Caco-2 (cell line): ENCODE measurements around the gene NWD2. TPM values are rescaled to one million over a fixed set of nuclear protein-coding genes. Genes with fewer than 3 reads are reported as not detected.

Experiments
- BruUV-seq: library from RNA; stranded (reverse); fragments of 400-500 nt; replicated peaks from 2 replicates; lab custom pipeline; 2021; lab: Mats Ljungman, UMichigan
- CTCF ChIA-PET: fragments of 300-600 bp; sonication (Branson Sonifier 250); formaldehyde crosslinking; loops from one replicate; lab custom pipeline; 2022; ENCODE audit warnings: antibody characterized with exemption; lab: Charles Lee
- POLR2A ChIA-PET: fragments of 300-600 bp; sonication (Branson Sonifier 250); formaldehyde crosslinking; loops from one replicate; lab custom pipeline; 2022; ENCODE audit warnings: antibody characterized with exemption; lab: Charles Lee
- DNase-seq, 2 experiments: peaks; one replicate each; pipeline versions ENCODE4 v3.0.0 to v3.0.0-alpha.2; 2020 to 2022
- H3K27me3 ChIP-seq: replicated peaks from 2 replicates; pipeline ENCODE4 v1.6.0; 2011; ENCODE audit warnings: low read length; ENCODE audit not compliant: control insufficient read depth, insufficient read depth
- H3K36me3 ChIP-seq: 2 replicates; pipeline ENCODE4 v1.5.1; 2011; ENCODE audit warnings: low read length; ENCODE audit not compliant: control insufficient read depth, insufficient read depth
- H3K4me1 ChIP-seq: fragments of 250-450 bp; sonication (Bioruptor Pico); 2 replicates; pipeline ENCODE4 v1.5.1; 2020; ENCODE audit warnings: mild to moderate bottlenecking
- H3K4me3 ChIP-seq: 2 replicates; pipeline ENCODE4 v1.5.1; 2011; ENCODE audit warnings: low read depth, mild to moderate bottlenecking, control low read depth, low read length
- H3K9me3 ChIP-seq: fragments of 250-450 bp; sonication (Bioruptor Pico); 2 replicates; pipeline ENCODE4 v1.5.1; 2020; ENCODE audit warnings: mild to moderate bottlenecking, moderate library complexity
- H3K27ac Mint-ChIP-seq: one replicate; pipeline ENCODE4 v1.8.0; 2022; ENCODE audit warnings: mixed read lengths; ENCODE audit not compliant: unreplicated experiment
- H3K27me3 Mint-ChIP-seq: one replicate; pipeline ENCODE4 v1.8.0; 2022; ENCODE audit warnings: mixed read lengths; ENCODE audit not compliant: insufficient read depth, unreplicated experiment
- H3K36me3 Mint-ChIP-seq: one replicate; pipeline ENCODE4 v1.8.0; 2022; ENCODE audit warnings: mild to moderate bottlenecking, mixed read lengths; ENCODE audit not compliant: insufficient read depth, unreplicated experiment
- H3K4me1 Mint-ChIP-seq: one replicate; pipeline ENCODE4 v1.8.0; 2022; ENCODE audit warnings: low read depth, mixed read lengths; ENCODE audit not compliant: unreplicated experiment
- H3K4me3 Mint-ChIP-seq: one replicate; pipeline ENCODE4 v1.8.0; 2022; ENCODE audit warnings: mild to moderate bottlenecking, moderate library complexity, mixed read lengths; ENCODE audit not compliant: unreplicated experiment
- H3K9me3 Mint-ChIP-seq: one replicate; pipeline ENCODE4 v1.8.0; 2022; ENCODE audit warnings: mixed read lengths; ENCODE audit not compliant: unreplicated experiment
- intact Hi-C: fragments of 100-400 bp; cut with micrococcal nuclease; formaldehyde crosslinking; loops from one replicate; pipeline ENCODE4 v1.10.0; 2022; ENCODE audit not compliant: unreplicated experiment
- total RNA-seq: library from RNA; stranded (reverse); gene quantifications from 2 replicates; pipeline ENCODE4 v1.2.3, GENCODE V29; 2022
- TF ChIP-seq, protein P1 (sequence below), 2 experiments: fragments of 200-600 bp in 1 of 2; IDR thresholded peaks; 1 replicate in 1 of 2; 2 replicates in 1 of 2; pipeline versions ENCODE4 v1.5.1 to v1.8.0; 2011 to 2022; ENCODE audit warnings: antibody characterized with exemption in 1 of 2, control low read depth in 1 of 2, inconsistent platforms in 1 of 2, low read depth in 1 of 2, low read length in 1 of 2, mild to moderate bottlenecking in 1 of 2, moderate library complexity in 1 of 2; ENCODE audit not compliant: insufficient read depth in 1 of 2, severe bottlenecking in 1 of 2, unreplicated experiment in 1 of 2

Gene NWD2
- total RNA-seq, 1 experiment from 2014 or later = not detected

DNA sequence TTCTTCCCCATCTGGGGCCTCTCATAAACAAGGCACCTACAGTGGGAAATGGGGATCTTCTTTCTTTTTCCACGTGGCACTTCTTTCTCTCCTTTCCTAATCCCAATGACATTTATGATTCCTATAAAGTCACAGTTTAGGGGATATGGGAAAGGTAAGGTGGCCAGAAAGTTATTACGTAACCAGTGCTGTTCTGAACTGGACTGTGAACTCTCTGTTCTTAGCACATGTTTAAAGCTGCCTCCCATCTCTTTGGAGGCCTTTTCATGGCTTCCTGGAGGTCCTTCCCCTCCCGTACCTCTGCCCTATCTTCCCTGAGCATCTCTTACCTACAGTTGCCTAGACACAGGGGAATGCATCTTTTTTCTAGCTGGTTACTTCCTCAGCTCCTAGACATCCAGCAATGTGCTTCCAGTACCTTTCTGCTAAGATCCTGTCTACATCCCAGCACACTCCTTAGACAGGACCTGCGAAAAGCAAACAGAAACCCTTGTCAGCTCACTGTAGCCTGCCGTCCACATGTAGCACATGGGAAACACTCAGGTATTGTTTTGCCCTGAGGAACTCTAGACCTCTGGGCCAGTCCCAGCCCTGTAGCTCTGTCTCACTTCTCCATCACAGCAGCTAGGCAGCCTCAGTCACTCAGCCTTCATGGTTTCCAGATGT is 195.4 kb downstream of the NWD2 start:
- TF ChIP-seq, protein P1, sequence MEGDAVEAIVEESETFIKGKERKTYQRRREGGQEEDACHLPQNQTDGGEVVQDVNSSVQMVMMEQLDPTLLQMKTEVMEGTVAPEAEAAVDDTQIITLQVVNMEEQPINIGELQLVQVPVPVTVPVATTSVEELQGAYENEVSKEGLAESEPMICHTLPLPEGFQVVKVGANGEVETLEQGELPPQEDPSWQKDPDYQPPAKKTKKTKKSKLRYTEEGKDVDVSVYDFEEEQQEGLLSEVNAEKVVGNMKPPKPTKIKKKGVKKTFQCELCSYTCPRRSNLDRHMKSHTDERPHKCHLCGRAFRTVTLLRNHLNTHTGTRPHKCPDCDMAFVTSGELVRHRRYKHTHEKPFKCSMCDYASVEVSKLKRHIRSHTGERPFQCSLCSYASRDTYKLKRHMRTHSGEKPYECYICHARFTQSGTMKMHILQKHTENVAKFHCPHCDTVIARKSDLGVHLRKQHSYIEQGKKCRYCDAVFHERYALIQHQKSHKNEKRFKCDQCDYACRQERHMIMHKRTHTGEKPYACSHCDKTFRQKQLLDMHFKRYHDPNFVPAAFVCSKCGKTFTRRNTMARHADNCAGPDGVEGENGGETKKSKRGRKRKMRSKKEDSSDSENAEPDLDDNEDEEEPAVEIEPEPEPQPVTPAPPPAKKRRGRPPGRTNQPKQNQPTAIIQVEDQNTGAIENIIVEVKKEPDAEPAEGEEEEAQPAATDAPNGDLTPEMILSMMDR (IDR thresholded peaks at IDR 0.05; ENCODE audit: insufficient read depth in 1 of 2, low read depth in 1 of 2, low read length in 1 of 2, severe bottlenecking in 1 of 2, unreplicated experiment in 1 of 2) = no peak
- H3K36me3 ChIP-seq = no peaks in the 10 kb centered on the region
- Mint-ChIP-seq H3K9me3 (no peaks in the 10 kb centered on the region), H3K36me3 (peaks cover 5% of the 10 kb centered on the region), H3K4me3 (peak overlapping the region; percentile 20), H3K27ac (peak overlapping the region; percentile 88), H3K27me3 (no peaks in the 10 kb centered on the region), H3K4me1 (peaks cover 32% of the 10 kb centered on the region)
- DNase-seq = peak in 1 of 2 experiments; percentile 38
- no peak overlapping the region for H3K4me3 ChIP-seq
- ChIA-PET POLR2A (no interaction called here), CTCF (interaction anchor here (0.6 to 4.9 kb wide), 2 partner anchors 13 to 452 kb away, joined by 3 to 34 read pairs; a partner anchor contains a TSS)
- intact Hi-C loops = loop anchor here (10.0 kb wide), 1 partner anchor 55 kb away; no protein-coding TSS in a partner anchor
- no peaks in the 10 kb centered on the region for H3K9me3 ChIP-seq
- no TSS peak for BruUV-seq
- H3K4me1 ChIP-seq = peaks cover 56% of the 10 kb centered on the region
- H3K27me3 ChIP-seq = no peaks in the 10 kb centered on the region

DNA sequence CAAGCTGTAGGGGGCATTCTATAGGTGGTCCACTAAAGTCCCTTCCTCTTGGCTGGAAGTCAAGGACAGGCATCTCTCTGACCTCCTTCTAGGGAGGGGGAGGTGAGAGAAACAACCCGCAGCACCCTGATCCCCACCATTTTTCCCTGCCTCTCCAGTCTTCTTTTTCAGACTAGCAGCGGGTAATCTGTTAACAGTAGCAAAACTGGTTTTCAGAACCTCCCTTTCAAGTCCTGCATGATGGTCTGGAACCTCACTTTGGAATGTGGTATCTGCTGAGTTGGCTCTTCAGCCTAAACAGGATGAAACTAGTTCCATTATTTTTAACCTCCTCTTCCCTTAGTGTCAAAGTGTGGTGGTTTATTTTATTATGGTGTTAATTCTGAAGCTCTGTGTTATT is 196.0 kb downstream of the NWD2 start:
- peaks cover 32% of the 10 kb centered on the region for H3K4me1 Mint-ChIP-seq
- Histone ChIP-seq H3K36me3 (no peaks in the 10 kb centered on the region), H3K9me3 (no peaks in the 10 kb centered on the region), H3K4me1 (peaks cover 55% of the 10 kb centered on the region), H3K4me3 (no peak overlapping the region), H3K27me3 (no peaks in the 10 kb centered on the region)
- peak overlapping the region; percentile 20 for H3K4me3 Mint-ChIP-seq
- ChIA-PET CTCF (interaction anchor here (4.9 kb wide), 1 partner anchor 13 kb away, joined by 34 read pairs; a partner anchor contains a TSS), POLR2A (no interaction called here)
- peak; percentile 42 to 51 for DNase-seq
- intact Hi-C loops = no loop called here
- H3K27me3 Mint-ChIP-seq = no peaks in the 10 kb centered on the region
- H3K9me3 Mint-ChIP-seq = no peaks in the 10 kb centered on the region
- TF ChIP-seq, protein P1 (IDR thresholded peaks at IDR 0.05; ENCODE audit: insufficient read depth in 1 of 2, low read depth in 1 of 2, low read length in 1 of 2, severe bottlenecking in 1 of 2, unreplicated experiment in 1 of 2) = no peak
- H3K36me3 Mint-ChIP-seq = peaks cover 5% of the 10 kb centered on the region
- peak overlapping the region; percentile 88 for H3K27ac Mint-ChIP-seq
- BruUV-seq = no TSS peak

DNA sequence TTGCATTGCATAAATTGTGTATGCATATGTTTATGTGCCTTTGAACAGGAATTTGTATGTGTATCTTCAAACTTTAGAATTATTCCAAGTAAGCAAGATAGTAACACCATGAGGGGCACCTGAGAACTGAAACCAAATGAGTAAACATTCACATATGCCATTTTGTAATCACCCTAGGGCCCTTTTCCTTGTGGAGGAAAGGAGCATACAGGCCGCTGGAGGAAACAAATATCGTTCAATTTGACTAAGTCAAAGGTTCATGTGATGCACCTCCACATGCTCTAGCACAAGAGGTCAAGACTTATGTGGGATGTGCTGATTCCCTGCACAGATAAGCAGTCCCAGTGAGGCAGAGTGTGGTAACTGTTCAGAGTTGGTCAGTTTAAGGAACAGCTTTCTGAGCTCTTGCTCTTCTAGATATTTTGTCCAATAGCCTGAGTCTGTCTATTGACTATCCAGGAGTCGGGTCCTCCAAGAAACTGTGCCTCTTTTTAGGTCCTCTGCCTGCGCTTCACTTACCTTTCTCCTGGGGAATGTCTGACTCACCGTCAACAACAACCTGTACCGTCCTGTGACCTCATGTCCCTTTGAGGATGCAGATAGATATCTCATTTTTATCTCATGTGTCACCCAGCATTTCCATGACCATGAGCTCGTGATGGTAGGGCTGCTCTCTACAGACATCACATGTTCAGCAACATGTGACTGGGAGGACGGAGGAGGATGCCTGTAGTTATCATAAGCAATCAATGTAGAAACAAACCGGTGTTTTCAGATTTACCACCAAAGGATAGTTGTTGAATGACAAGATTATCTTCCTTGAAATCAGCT is 196.9 kb downstream of the NWD2 start:
- Mint-ChIP-seq H3K36me3 (peaks cover 5% of the 10 kb centered on the region), H3K4me1 (peaks cover 32% of the 10 kb centered on the region), H3K27ac (peak overlapping the region; percentile 88), H3K4me3 (peak overlapping the region; percentile 42), H3K27me3 (no peaks in the 10 kb centered on the region), H3K9me3 (no peaks in the 10 kb centered on the region)
- Histone ChIP-seq H3K36me3 (no peaks in the 10 kb centered on the region), H3K27me3 (no peaks in the 10 kb centered on the region), H3K4me3 (no peak overlapping the region), H3K4me1 (peaks cover 55% of the 10 kb centered on the region), H3K9me3 (no peaks in the 10 kb centered on the region)
- CTCF ChIA-PET = interaction anchor here (0.6 to 4.9 kb wide), 4 partner anchors 10 to 160 kb away, joined by 3 to 34 read pairs (median 8); a partner anchor contains a TSS
- BruUV-seq = TSS peak; percentile 94
- intact Hi-C loops = loop anchor here (1.0 kb wide), 2 partner anchors 10 to 12 kb away; a partner anchor contains a TSS
- TF ChIP-seq, protein P1 (IDR thresholded peaks at IDR 0.05; ENCODE audit: insufficient read depth in 1 of 2, low read depth in 1 of 2, low read length in 1 of 2, severe bottlenecking in 1 of 2, unreplicated experiment in 1 of 2) = no peak
- POLR2A ChIA-PET = interaction anchor here (1.2 kb wide), 1 partner anchor 12 kb away, joined by 14 read pairs; a partner anchor contains a TSS
- peak; percentile 79 to 91 for DNase-seq
